ENCODE data around the gene SEC14L6.

- TF ChIP-seq CTCF (IDR thresholded peaks at IDR 0.05) (no peak), POLR2AphosphoS5 (IDR thresholded peaks at IDR 0.05; ENCODE audit: low read depth, low read length) (no peak), SIN3A (IDR thresholded peaks at IDR 0.05; ENCODE audit: borderline replicate concordance, insufficient read depth, low read depth, low read length) (no peak), TCF7L2 (IDR thresholded peaks at IDR 0.05; ENCODE audit: low read depth, low read length) (no peak), REST (IDR thresholded peaks at IDR 0.05; ENCODE audit: insufficient read depth in 1 of 2, low read depth in 2 of 2, low read length in 1 of 2) (no peak)
These were observed 58.4 kb downstream of the SEC14L6 start for GRCh38 chr22:30488121-30488520.

All from Panc1 (cell line).